IgD-negative memory B cell (primary cell): ENCODE measurements around the gene AGTRAP. TPM values are rescaled to one million over a fixed set of nuclear protein-coding genes. Genes with fewer than 3 reads are reported as not detected.
A peak's percentile ranks its signal among the peaks of the same experiment; 100 is the strongest.

Source experiments
- H3K27ac Mint-ChIP-seq, 3 donors: one replicate each; pipeline ENCODE4 v1.8.0; 2020 to 2022; ENCODE audit warnings: mild to moderate bottlenecking in 3 of 3, mixed read lengths in 3 of 3, moderate library complexity in 1 of 3
- H3K27me3 Mint-ChIP-seq: one replicate; pipeline ENCODE4 v1.8.0; 2021; ENCODE audit warnings: mixed read lengths
- H3K36me3 Mint-ChIP-seq: one replicate; pipeline ENCODE4 v1.8.0; 2020; ENCODE audit warnings: mild to moderate bottlenecking, mixed read lengths
- H3K4me1 Mint-ChIP-seq, 3 donors: one replicate each; pipeline ENCODE4 v1.8.0; 2020 to 2022; ENCODE audit warnings: mixed read lengths in 3 of 3, mild to moderate bottlenecking in 1 of 3
- H3K4me3 Mint-ChIP-seq, 4 donors: one replicate each; pipeline ENCODE4 v1.8.0; 2020 to 2022; ENCODE audit warnings: mild to moderate bottlenecking in 4 of 4, mixed read lengths in 4 of 4, moderate library complexity in 3 of 4
- H3K9me3 Mint-ChIP-seq, 3 donors: one replicate each; pipeline ENCODE4 v1.8.0; 2020 to 2021; ENCODE audit warnings: mixed read lengths in 3 of 3, mild to moderate bottlenecking in 1 of 3
- polyA plus RNA-seq: library from polyadenylated mRNA; unstranded; fragments of 300-500 nt; fragmentation: Illumina TruSeq; gene quantifications from one replicate; pipeline ENCODE4 v1.2.3, GENCODE V29; 2021

The AGTRAP gene
- polyA plus RNA-seq, 1 donor from 2014 or later = 52.6 TPM

GRCh38 chr1:11787251-11787803 is 51.4 kb downstream of the AGTRAP start:
- H3K4me3 Mint-ChIP-seq = no peak overlapping the region
- no peak overlapping the region for H3K27ac Mint-ChIP-seq
- H3K4me1 Mint-ChIP-seq = peaks cover 13 to 22% (median 16%) of the 10 kb centered on the region in 3 donors
- no peaks in the 10 kb centered on the region for H3K27me3 Mint-ChIP-seq
- peaks cover 6% of the 10 kb centered on the region for H3K36me3 Mint-ChIP-seq
- H3K9me3 Mint-ChIP-seq = no peaks in the 10 kb centered on the region

- H3K27ac Mint-ChIP-seq = peak overlapping the region in 1 of 3 donors; percentile 86
- peaks cover 6% of the 10 kb centered on the region for H3K36me3 Mint-ChIP-seq
- H3K27me3 Mint-ChIP-seq = no peaks in the 10 kb centered on the region
- H3K4me3 Mint-ChIP-seq = no peak overlapping the region
- peaks cover 12 to 22% (median 16%) of the 10 kb centered on the region in 3 donors for H3K4me1 Mint-ChIP-seq
- no peaks in the 10 kb centered on the region for H3K9me3 Mint-ChIP-seq
Measured at GRCh38 chr1:11787804-11788436, 52.0 kb downstream of the AGTRAP start.

- Mint-ChIP-seq H3K27ac (peak overlapping the region in 1 of 3 donors; percentile 86), H3K9me3 (no peaks in the 10 kb centered on the region), H3K4me3 (no peak overlapping the region)
Measured at GRCh38 chr1:11788549-11789053, 52.7 kb downstream of the AGTRAP start.

GRCh38 chr1:11789126-11790067 is 53.5 kb downstream of the AGTRAP start:
- Mint-ChIP-seq H3K27me3 (no peaks in the 10 kb centered on the region), H3K4me1 (peaks cover 10 to 21% (median 16%) of the 10 kb centered on the region in 3 donors), H3K27ac (no peak overlapping the region), H3K9me3 (no peaks in the 10 kb centered on the region), H3K4me3 (no peak overlapping the region), H3K36me3 (peaks cover 6% of the 10 kb centered on the region)

More at GRCh38 chr1:11788549-11789053, 52.7 kb downstream of the AGTRAP start:
- Mint-ChIP-seq H3K4me1 (peaks cover 10 to 21% (median 16%) of the 10 kb centered on the region in 3 donors), H3K36me3 (peaks cover 6% of the 10 kb centered on the region), H3K27me3 (no peaks in the 10 kb centered on the region)

GRCh38 chr1:11790101-11790879 is 54.4 kb downstream of the AGTRAP start:
- H3K4me1 Mint-ChIP-seq = peaks cover 7 to 20% (median 14%) of the 10 kb centered on the region in 3 donors
- no peak overlapping the region for H3K4me3 Mint-ChIP-seq
- H3K27ac Mint-ChIP-seq = peak overlapping the region in 1 of 3 donors; percentile 85
- peaks cover 6% of the 10 kb centered on the region for H3K36me3 Mint-ChIP-seq
- H3K27me3 Mint-ChIP-seq = no peaks in the 10 kb centered on the region
- no peaks in the 10 kb centered on the region for H3K9me3 Mint-ChIP-seq

- peaks cover 9% of the 10 kb centered on the region for H3K36me3 Mint-ChIP-seq
- no peaks in the 10 kb centered on the region for H3K9me3 Mint-ChIP-seq
- H3K4me3 Mint-ChIP-seq = peak overlapping the region in 1 of 4 donors; percentile 65
- H3K27me3 Mint-ChIP-seq = no peaks in the 10 kb centered on the region
- H3K4me1 Mint-ChIP-seq = peaks cover 1 to 13% (median 7%) of the 10 kb centered on the region in 3 donors
- peak overlapping the region; percentile 5 to 88 (median 23) for H3K27ac Mint-ChIP-seq
Measured at GRCh38 chr1:11790880-11791715, 55.2 kb downstream of the AGTRAP start.

GRCh38 chr1:11792106-11792505 is 56.2 kb downstream of the AGTRAP start:
- Mint-ChIP-seq H3K27ac (peak overlapping the region in 2 of 3 donors; percentile 23 to 92), H3K4me3 (peak overlapping the region in 1 of 4 donors; percentile 25), H3K4me1 (peaks cover 0 to 9% (median 6%) of the 10 kb centered on the region in 3 donors), H3K27me3 (no peaks in the 10 kb centered on the region), H3K9me3 (no peaks in the 10 kb centered on the region), H3K36me3 (peaks cover 9% of the 10 kb centered on the region)

- Mint-ChIP-seq H3K27me3 (no peaks in the 10 kb centered on the region), H3K4me1 (peaks cover 0 to 9% (median 6%) of the 10 kb centered on the region in 3 donors), H3K4me3 (no peak overlapping the region), H3K36me3 (peaks cover 9% of the 10 kb centered on the region), H3K9me3 (no peaks in the 10 kb centered on the region), H3K27ac (no peak overlapping the region)
Measured at GRCh38 chr1:11793819-11794218, 57.9 kb downstream of the AGTRAP start.

GRCh38 chr1:11794446-11795237 is 58.7 kb downstream of the AGTRAP start:
- H3K36me3 Mint-ChIP-seq = peaks cover 7% of the 10 kb centered on the region

GRCh38 chr1:11795238-11795890 is 59.4 kb downstream of the AGTRAP start:
- Mint-ChIP-seq H3K9me3 (no peaks in the 10 kb centered on the region), H3K27me3 (no peaks in the 10 kb centered on the region), H3K27ac (peak overlapping the region in 1 of 3 donors; percentile 43), H3K4me1 (peaks cover 0 to 9% (median 6%) of the 10 kb centered on the region in 3 donors), H3K36me3 (peaks cover 7% of the 10 kb centered on the region), H3K4me3 (no peak overlapping the region)

More at GRCh38 chr1:11794446-11795237, 58.7 kb downstream of the AGTRAP start:
- no peaks in the 10 kb centered on the region for H3K9me3 Mint-ChIP-seq
- H3K27ac Mint-ChIP-seq = no peak overlapping the region
- peaks cover 0 to 9% (median 6%) of the 10 kb centered on the region in 3 donors for H3K4me1 Mint-ChIP-seq
- H3K27me3 Mint-ChIP-seq = no peaks in the 10 kb centered on the region
- H3K4me3 Mint-ChIP-seq = peak overlapping the region in 1 of 4 donors; percentile 45

GRCh38 chr1:11796036-11796828 is 60.3 kb downstream of the AGTRAP start:
- H3K27ac Mint-ChIP-seq = no peak overlapping the region
- no peaks in the 10 kb centered on the region for H3K9me3 Mint-ChIP-seq
- no peaks in the 10 kb centered on the region for H3K27me3 Mint-ChIP-seq
- peaks cover 12% of the 10 kb centered on the region for H3K36me3 Mint-ChIP-seq
- peaks cover 0 to 7% (median 2%) of the 10 kb centered on the region in 3 donors for H3K4me1 Mint-ChIP-seq
- H3K4me3 Mint-ChIP-seq = no peak overlapping the region
